BLaER1 (cell line): ENCODE measurements around the gene ACP6.
A peak's percentile ranks its signal among the peaks of the same experiment; 100 is the strongest.

ENCODE experiments used
- H3K27ac ChIP-seq: shearing (Covaris generic); formaldehyde crosslinking; 2 replicates; pipeline ENCODE4 v1.8.1; 2022
- H3K27me3 ChIP-seq: shearing (Covaris generic); formaldehyde crosslinking; 2 replicates; pipeline ENCODE4 v1.8.1; 2022
- H3K36me3 ChIP-seq: shearing (Covaris generic); formaldehyde crosslinking; 2 replicates; pipeline ENCODE4 v1.8.1; 2022
- H3K4me1 ChIP-seq: shearing (Covaris generic); formaldehyde crosslinking; 2 replicates; pipeline ENCODE4 v1.8.1; 2022
- H3K4me2 ChIP-seq: shearing (Covaris generic); formaldehyde crosslinking; 2 replicates; pipeline ENCODE4 v1.8.1; 2022
- H3K4me3 ChIP-seq: shearing (Covaris generic); formaldehyde crosslinking; 2 replicates; pipeline ENCODE4 v1.8.1; 2022
- H3K9ac ChIP-seq: shearing (Covaris generic); formaldehyde crosslinking; 2 replicates; pipeline ENCODE4 v1.8.1; 2022
- H3K9me3 ChIP-seq: shearing (Covaris generic); formaldehyde crosslinking; 2 replicates; pipeline ENCODE4 v1.8.1; 2022
- H4K20me1 ChIP-seq: shearing (Covaris generic); formaldehyde crosslinking; 2 replicates; pipeline ENCODE4 v1.8.1; 2022
- Cebpa-rat ChIP-seq: shearing (Covaris generic); IDR thresholded peaks from 2 replicates; pipeline ENCODE4 v1.8.1; 2022

ACP6 gene

DNA sequence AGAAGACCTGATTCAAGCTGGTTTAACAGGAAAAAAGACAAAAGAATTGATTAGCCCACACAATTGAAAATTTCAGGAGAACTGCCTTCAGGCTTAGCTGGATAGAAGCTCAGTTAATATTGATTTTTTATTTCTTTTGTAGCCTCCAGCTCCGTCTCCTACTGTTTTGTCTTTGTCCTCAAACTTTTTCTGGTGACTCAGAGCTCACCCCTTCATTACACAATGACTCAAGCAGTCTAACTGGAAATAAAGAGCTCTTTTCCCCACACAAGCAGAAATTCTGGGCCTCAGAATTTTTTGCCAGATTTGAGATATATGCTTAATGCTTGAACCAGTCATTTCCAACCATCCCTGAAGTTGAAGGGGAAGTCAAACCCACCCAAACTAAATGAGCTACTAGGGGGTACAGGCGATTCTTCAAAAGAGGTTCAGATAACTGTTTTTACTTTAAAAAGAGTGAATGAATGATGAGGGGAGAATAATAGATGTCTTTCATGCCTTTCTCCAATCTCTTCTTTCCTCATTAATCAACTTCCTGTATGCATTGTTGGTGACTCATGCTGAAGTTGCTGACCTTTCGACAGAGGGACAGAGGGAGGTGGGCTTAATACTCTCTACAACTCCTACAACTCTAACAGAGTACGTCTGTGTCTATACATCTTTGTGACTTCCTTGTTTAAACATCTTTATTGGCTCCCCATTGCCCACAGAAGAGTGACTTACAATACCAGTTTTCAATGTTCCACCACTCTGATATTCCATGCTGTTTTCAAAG, 6.2 kb upstream of the ACP6 start:
- Histone ChIP-seq H4K20me1 (no peaks in the 10 kb centered on the region), H3K4me1 (0 out of 2 replicates have a peak, but pooled peaks cover 6% of the 10 kb centered on the region), H3K4me2 (no peak overlapping the region)

GRCh38 chr1:147673816-147674215, 3.5 kb upstream of the ACP6 start:
- Histone ChIP-seq H4K20me1 (no peaks in the 10 kb centered on the region), H3K27me3 (peaks cover 4% of the 10 kb centered on the region; the same call in 1 of the 2 replicates), H3K9ac (no peak overlapping the region), H3K9me3 (peaks cover 24% of the 10 kb centered on the region), H3K4me3 (no peak overlapping the region), H3K27ac (no peak overlapping the region), H3K36me3 (no peaks in the 10 kb centered on the region), H3K4me2 (no peak overlapping the region), H3K4me1 (peaks cover 17% of the 10 kb centered on the region)
- no peak for TF ChIP-seq Cebpa-rat

More for the DNA sequence above, 6.2 kb upstream of the ACP6 start:
- Histone ChIP-seq H3K4me3 (no peak overlapping the region), H3K9me3 (peaks cover 48% of the 10 kb centered on the region), H3K27ac (no peak overlapping the region), H3K36me3 (no peaks in the 10 kb centered on the region), H3K9ac (no peak overlapping the region), H3K27me3 (no peaks in the 10 kb centered on the region)
- no peak for TF ChIP-seq Cebpa-rat

DNA sequence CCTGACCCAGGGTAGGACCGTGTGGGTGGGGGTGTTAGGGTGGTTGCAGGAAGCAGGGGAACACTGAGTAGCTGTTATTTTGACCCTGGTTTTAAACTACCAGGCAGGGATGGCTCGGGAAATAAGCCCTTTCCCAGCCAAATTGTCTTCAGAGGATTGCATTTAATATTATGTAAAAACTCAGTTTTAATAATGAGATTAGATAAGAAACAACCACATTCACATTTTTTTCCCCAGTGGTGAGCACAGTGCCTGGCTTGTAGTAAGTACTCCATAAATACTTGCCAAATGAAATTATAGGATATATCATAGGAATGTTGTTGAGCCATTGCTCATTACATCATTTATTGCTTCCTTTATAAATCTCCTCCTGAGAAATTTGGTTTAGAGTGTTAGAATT, 3.1 kb upstream of the ACP6 start:
- Histone ChIP-seq H3K4me2 (no peak overlapping the region), H3K9me3 (peaks cover 20% of the 10 kb centered on the region), H3K27me3 (peaks cover 4% of the 10 kb centered on the region; the same call in 1 of the 2 replicates), H4K20me1 (no peaks in the 10 kb centered on the region), H3K9ac (no peak overlapping the region), H3K27ac (no peak overlapping the region), H3K4me3 (no peak overlapping the region), H3K36me3 (no peaks in the 10 kb centered on the region), H3K4me1 (peaks cover 20% of the 10 kb centered on the region)
- TF ChIP-seq Cebpa-rat, result no peak

GRCh38 chr1:147669469-147670318, 630 bp downstream of the ACP6 start:
- H3K4me3 ChIP-seq, result peak overlapping the region; percentile 79
- peak overlapping the region; percentile 80 for H3K9ac ChIP-seq
- peak overlapping the region; percentile 98 for H3K4me2 ChIP-seq
- H3K27ac ChIP-seq, result peak overlapping the region; percentile 47
- TF ChIP-seq Cebpa-rat, result no peak
- H3K4me1 ChIP-seq, result peaks cover 20% of the 10 kb centered on the region
- H3K27me3 ChIP-seq, result peaks cover 4% of the 10 kb centered on the region; the same call in 1 of the 2 replicates
- H3K9me3 ChIP-seq, result no peaks in the 10 kb centered on the region
- no peaks in the 10 kb centered on the region for H3K36me3 ChIP-seq
- no peaks in the 10 kb centered on the region for H4K20me1 ChIP-seq

DNA sequence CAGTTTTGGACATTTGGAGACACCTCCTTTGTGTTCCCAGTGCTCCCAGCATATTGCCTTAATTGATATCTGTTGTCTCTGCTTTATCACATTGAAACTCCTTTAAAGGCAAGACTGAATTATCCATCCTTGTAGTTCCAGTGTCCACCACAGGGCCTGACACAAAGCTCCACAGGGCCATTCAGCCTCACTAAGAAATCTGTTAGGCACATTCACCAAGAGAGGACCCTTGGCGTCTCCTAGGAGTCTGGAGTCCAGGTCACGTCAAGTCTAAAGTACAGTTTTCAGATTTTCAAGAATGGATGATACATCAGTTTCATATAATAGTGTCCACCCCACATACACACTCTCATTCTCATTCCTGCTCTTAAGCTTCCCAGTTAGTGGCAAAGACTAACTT, 4.8 kb downstream of the ACP6 start:
- TF ChIP-seq Cebpa-rat, result no peak
- Histone ChIP-seq H3K27me3 (peaks cover 4% of the 10 kb centered on the region; the same call in 1 of the 2 replicates), H3K36me3 (peaks cover 15% of the 10 kb centered on the region), H3K27ac (no peak overlapping the region), H3K4me3 (no peak overlapping the region), H3K4me1 (peaks cover 15% of the 10 kb centered on the region), H3K4me2 (no peak overlapping the region), H3K9me3 (peaks cover 20% of the 10 kb centered on the region), H3K9ac (no peak overlapping the region), H4K20me1 (no peaks in the 10 kb centered on the region)

- Histone ChIP-seq H3K36me3 (peaks cover 24% of the 10 kb centered on the region), H3K4me3 (no peak overlapping the region), H3K27ac (no peak overlapping the region), H3K9ac (no peak overlapping the region), H3K4me2 (no peak overlapping the region), H3K4me1 (peaks cover 8% of the 10 kb centered on the region), H4K20me1 (no peaks in the 10 kb centered on the region), H3K9me3 (peaks cover 20% of the 10 kb centered on the region), H3K27me3 (no peaks in the 10 kb centered on the region)
- no peak for TF ChIP-seq Cebpa-rat
Observed at GRCh38 chr1:147664206-147664605, 6.1 kb downstream of the ACP6 start.

- no peaks in the 10 kb centered on the region for H3K9me3 ChIP-seq
- TF ChIP-seq Cebpa-rat, result no peak
- no peak overlapping the region for H3K9ac ChIP-seq
- H3K4me2 ChIP-seq, result no peak overlapping the region
- H3K4me1 ChIP-seq, result peaks cover 8% of the 10 kb centered on the region; the same call in 1 of the 2 replicates
- H3K27me3 ChIP-seq, result no peaks in the 10 kb centered on the region
- no peak overlapping the region for H3K27ac ChIP-seq
- H4K20me1 ChIP-seq, result no peaks in the 10 kb centered on the region
- no peak overlapping the region for H3K4me3 ChIP-seq
- peaks cover 82% of the 10 kb centered on the region for H3K36me3 ChIP-seq
Observed at GRCh38 chr1:147654511-147654910, 15.8 kb downstream of the ACP6 start.

DNA sequence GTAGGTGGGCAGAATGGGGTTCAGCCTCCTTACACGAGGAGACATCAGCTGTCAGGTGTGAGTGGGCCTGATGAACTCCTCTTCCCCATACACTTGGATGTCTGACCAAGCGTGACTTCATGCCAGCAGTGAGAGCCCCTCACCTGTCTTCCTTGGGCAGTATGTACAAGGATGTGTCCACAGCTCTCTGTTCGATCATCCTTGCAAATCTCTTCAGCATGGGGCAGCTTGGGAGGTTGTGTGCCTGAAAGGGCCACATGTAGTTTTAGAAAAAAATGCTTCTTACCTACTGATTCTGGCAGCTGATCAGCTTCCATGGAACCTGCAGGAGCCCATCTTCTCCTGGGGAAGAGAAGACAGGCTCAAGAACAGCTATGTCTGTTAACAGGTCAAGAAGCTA, 18.0 kb downstream of the ACP6 start:
- no peaks in the 10 kb centered on the region for H3K27me3 ChIP-seq
- no peak overlapping the region for H3K4me3 ChIP-seq
- peaks cover 10% of the 10 kb centered on the region; the same call in 1 of the 2 replicates for H3K4me1 ChIP-seq
- H3K9ac ChIP-seq, result no peak overlapping the region
- H3K9me3 ChIP-seq, result no peaks in the 10 kb centered on the region
- no peak for TF ChIP-seq Cebpa-rat
- peaks cover 83% of the 10 kb centered on the region for H3K36me3 ChIP-seq
- H3K27ac ChIP-seq, result no peak overlapping the region
- H3K4me2 ChIP-seq, result no peak overlapping the region
- H4K20me1 ChIP-seq, result no peaks in the 10 kb centered on the region

DNA sequence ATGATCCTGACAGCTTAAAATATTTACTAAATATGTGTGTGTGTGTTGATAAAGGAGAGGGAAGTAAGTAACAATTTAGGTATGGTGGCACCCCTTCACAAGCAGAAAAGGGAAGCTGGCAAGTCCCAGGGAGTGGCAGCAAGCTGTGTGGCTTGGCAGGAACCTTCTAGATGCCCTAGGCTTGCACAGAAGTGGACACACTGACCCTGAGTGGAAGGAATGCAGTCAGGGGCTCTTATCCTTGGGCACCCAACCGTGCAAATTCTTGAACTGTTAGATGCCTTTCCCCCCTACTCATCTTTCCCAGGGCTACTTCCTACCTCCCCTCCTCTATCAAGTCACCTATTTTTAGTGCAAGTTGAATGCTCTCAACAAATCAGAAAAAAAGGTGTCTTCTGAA, 18.9 kb downstream of the ACP6 start:
- Histone ChIP-seq H3K36me3 (peaks cover 83% of the 10 kb centered on the region), H3K27ac (no peak overlapping the region), H3K9me3 (no peaks in the 10 kb centered on the region), H4K20me1 (no peaks in the 10 kb centered on the region), H3K27me3 (no peaks in the 10 kb centered on the region), H3K4me2 (no peak overlapping the region), H3K9ac (no peak overlapping the region), H3K4me3 (no peak overlapping the region), H3K4me1 (peaks cover 19% of the 10 kb centered on the region)
- TF ChIP-seq Cebpa-rat, result no peak

DNA sequence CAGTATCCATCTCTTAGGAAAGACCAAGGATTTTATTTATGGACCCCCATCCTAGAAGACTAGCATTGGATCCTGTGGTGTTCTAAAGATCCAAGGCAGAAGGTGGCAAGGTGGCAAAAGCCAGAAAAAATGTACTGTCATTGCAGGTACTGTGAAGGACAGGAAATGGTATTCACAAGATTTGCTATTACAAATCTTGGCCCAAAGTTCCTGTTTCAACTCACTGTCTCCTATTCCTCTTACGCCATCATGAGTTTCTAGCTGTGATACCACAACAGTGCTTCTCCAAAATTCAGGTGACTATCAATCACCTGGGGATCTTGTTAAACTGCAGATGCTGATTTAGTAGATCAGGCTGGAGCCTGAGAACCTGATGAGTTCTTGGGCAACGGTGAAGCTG, 21.4 kb downstream of the ACP6 start:
- Histone ChIP-seq H3K9ac (no peak overlapping the region), H3K4me3 (no peak overlapping the region), H3K36me3 (peaks cover 63% of the 10 kb centered on the region), H4K20me1 (no peaks in the 10 kb centered on the region), H3K4me2 (no peak overlapping the region), H3K27ac (no peak overlapping the region), H3K4me1 (peaks cover 31% of the 10 kb centered on the region), H3K9me3 (no peaks in the 10 kb centered on the region), H3K27me3 (no peaks in the 10 kb centered on the region)
- TF ChIP-seq Cebpa-rat, result no peak
